WI38 (cell line): Measurements from ENCODE around the gene MRGPRX3.
"Not testable (repeated sequence)": the region's sequence is repeated elsewhere in the genome, so short reads cannot be mapped to it uniquely, and the experiment has no call there.

Experiments used
- H3K4me3 ChIP-seq: 2 replicates; pipeline ENCODE4 v1.5.1; 2011; ENCODE audit warnings: low read depth, mild to moderate bottlenecking, control low read depth, low read length
- TF ChIP-seq, protein P1 (sequence below): IDR thresholded peaks from 2 replicates; pipeline ENCODE4 v1.5.1; 2012; ENCODE audit warnings: low read depth, mild to moderate bottlenecking, control low read depth, low read length

Gene MRGPRX3

DNA sequence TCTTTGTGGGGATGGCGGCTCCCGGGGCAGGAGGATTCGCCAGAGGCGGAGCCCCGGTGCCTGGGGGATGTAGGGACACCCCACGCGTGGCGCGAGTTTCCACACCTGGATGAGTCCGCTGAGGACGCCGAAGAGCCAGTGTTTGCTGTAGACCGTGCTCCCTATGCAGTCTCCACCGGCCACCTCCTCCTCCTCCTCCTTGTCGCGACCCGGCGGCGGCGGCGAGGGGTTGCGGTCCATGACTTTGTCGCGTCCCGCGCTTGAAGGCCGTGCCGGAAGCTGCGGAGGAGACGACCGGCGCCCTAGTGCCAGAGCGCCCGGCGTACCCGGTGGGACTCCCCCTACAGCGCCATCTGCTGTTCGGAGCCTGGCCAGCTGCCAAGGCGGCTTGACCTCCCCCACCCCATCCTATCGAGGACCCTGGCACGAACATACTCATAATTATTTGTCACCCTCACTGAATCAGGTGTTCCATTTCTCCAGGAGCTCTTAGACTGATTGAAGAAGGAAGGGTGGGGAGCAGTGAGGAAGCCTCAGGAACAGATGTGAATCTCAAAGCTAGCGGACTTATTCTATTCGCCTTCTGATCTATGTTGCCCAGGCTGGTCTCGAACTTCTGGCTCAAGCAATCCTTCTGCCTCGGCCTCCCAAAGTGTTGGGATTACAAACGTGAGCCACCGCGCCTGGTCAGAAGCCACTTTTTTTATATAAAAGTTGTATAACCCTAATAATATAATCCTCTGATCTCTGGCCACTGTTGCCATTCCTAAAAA lies 26.4 kb upstream of the MRGPRX3 start, which contains the start of gene SAAL1:
TSS of gene SAAL1 (minus strand) at position 281 of the 773 bp plus-strand sequence. CDS start at position 240, 41 bp downstream.
- peak within 1 kb of the TSS; percentile 95 for H3K4me3 ChIP-seq
- TF ChIP-seq, protein P1, sequence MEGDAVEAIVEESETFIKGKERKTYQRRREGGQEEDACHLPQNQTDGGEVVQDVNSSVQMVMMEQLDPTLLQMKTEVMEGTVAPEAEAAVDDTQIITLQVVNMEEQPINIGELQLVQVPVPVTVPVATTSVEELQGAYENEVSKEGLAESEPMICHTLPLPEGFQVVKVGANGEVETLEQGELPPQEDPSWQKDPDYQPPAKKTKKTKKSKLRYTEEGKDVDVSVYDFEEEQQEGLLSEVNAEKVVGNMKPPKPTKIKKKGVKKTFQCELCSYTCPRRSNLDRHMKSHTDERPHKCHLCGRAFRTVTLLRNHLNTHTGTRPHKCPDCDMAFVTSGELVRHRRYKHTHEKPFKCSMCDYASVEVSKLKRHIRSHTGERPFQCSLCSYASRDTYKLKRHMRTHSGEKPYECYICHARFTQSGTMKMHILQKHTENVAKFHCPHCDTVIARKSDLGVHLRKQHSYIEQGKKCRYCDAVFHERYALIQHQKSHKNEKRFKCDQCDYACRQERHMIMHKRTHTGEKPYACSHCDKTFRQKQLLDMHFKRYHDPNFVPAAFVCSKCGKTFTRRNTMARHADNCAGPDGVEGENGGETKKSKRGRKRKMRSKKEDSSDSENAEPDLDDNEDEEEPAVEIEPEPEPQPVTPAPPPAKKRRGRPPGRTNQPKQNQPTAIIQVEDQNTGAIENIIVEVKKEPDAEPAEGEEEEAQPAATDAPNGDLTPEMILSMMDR = peak; percentile 47

DNA sequence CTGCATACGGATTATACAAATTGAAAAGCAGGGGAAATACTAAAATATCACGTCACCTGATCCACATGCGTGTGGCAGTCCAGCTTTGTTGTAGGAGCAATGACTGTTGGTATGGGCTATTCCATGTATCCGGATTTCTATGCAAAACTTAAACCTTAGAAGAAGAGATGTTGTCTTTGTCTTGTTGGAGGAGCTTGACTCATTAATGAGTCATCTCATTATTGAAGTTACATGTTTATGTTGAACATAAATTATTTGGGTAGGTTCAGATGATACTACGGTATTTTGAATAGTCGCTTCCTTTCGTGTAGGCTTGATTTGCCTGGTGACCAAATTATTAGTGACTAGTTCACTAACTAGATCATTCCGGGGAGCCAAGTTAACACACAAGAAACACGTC lies 25.7 kb upstream of the MRGPRX3 start:
- TF ChIP-seq, protein P1 = no peak
- H3K4me3 ChIP-seq = no peak overlapping the region

DNA sequence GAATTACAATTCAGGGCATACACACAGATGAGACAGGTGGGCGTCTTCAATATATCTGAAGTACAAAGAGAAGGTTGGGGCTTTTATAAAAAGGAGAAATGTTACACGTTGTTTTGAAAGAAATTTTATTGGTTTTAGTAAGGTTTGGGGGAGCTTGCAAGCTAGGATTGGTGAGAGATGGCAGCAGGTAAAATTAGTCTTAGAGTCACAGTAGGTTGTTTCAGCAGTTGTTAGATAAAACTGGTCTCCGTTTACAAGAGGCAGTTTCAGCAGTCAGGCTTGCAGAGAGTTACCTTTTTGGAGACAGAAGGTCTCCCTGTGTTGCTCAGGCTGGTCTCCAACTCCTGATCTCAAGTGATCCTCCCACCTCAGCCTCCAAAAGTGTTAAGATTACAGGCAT lies 24.1 kb upstream of the MRGPRX3 start:
- TF ChIP-seq, protein P1 = no peak
- H3K4me3 ChIP-seq = no peak overlapping the region

DNA sequence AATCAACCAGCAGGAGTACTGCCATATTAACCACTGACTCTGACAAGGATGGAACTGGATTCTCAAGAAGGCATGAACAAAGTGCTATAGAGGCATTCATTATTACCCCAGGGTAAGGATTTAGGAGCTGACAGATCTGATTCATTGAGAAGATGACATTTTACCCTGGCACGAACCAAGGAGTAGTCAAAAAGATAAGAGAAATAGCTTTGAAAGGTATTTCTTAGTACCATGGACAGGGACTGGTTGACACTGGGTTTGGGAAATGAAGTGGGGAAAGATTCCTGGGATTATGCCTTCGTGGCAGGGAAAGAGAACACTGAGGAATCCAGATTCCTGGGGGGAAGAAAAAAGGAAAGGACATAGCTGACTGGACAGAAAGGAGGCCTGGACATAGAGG lies 21.4 kb upstream of the MRGPRX3 start:
- TF ChIP-seq, protein P1 = no peak

DNA sequence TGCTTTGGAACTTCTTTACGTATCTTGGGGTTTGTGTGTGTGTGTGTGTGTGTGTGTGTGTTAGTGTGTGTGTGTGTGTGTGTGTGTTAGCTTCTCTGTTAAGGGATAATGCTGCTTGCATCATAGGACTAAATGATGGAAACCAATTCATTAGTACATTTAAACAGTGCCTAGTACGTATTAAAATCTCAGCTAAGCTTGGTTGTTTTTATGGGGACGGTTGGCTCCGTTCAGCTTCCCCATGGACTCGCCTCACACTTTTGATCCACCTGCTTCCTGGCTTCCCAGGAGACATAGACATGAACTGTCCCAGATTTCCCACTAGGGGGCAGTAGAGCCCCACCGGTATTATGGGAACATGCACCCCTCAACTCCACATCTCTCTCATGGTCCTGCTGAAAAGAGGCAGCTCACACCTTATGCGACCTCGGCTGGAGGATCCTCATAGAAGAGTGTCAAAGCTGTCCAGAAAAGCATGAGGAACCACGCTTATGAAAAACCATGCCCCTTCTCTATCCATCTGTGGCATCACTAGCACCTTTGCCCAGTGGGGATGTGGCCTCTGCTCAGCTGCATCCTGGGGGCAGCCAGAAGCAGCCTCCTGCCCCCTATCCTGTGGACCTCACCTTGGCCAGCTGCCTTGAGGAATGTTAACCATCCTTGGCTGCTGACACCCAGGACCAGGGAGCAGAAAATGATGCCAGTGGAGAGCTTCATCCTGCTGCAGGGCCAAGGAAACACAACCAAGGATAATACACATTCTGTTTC lies 16.8 kb upstream of the MRGPRX3 start:
- TF ChIP-seq, protein P1 = peak; percentile 81
- H3K4me3 ChIP-seq = no peak overlapping the region

More for the DNA sequence above, 21.4 kb upstream of the MRGPRX3 start:
- H3K4me3 ChIP-seq = no peak overlapping the region

DNA sequence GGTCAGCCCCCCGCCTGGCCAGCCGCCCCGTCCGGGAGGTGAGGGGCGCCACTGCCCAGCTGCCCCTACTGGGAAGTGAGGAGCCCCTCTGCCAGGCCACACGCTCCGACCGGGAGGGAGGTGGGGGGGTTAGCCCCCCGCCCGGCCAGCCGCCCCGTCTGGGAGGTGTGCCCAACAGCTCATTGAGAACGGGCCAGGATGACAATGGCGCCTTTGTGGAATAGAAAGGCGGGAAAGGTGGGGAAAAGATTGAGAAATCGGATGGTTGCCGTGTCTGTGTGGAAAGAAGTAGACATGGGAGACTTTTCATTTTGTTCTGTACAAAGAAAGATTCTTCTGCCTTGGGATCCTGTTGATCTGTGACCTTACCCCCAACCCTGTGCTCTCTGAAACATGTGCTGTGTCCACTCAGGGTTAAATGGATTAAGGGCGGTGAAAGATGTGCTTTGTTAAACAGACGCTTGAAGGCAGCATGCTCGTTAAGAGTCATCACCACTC lies 11.0 kb upstream of the MRGPRX3 start:
- not testable (repeated sequence) for H3K4me3 ChIP-seq

DNA sequence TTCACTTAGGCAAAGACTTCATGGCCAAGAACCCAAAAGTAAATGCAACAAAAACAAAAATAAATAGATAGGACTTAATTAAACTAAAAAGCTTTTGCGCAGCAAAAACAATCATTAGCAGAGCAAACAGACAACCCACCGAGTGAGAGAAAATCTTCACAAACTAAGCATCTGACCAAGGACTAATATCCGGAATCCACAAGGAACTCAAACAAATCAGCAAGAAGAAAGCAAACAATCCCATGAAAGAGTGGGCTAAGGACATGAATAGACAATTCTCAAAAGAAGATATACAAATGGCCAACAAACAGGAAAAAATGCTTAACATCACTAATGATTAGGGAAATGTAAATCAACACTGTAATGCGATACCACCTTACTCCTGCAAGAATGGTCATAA lies 1.3 kb upstream of the MRGPRX3 start:
- H3K4me3 ChIP-seq = not testable (repeated sequence)

DNA sequence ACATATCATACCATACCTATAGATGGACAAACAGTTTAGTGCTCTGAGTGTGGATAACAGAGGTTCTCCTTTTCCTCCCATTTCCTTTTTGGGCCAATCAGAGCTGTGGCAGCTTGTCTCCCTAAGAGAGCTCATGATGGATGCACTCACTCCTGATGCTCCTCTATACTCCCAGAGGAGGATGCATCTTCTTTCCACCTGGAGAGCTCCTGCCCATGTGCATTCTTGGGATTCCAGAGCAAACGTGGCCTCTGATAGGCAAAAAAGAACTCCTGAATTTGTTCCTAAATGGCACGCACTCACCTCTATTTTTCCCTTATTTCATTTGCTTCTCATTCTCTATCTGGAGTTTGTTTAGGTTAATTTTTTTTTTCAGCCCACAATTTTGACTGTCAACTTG lies 2.9 kb downstream of the MRGPRX3 start:
- TF ChIP-seq, protein P1 = no peak
- no peak overlapping the region for H3K4me3 ChIP-seq
